Heart right ventricle (tissue), 16 donors: ENCODE measurements around the gene GAB3. TPM values are rescaled to one million over a fixed set of nuclear protein-coding genes. Genes with fewer than 3 reads are reported as not detected.

Experiments used
- ATAC-seq, 8 donors: fragments of 200-7000 bp; cut with Tn5 transposase; one replicate each; pipeline ENCODE4 v1.9.1; 2020; ENCODE audit warnings: mild to moderate bottlenecking in 8 of 8, moderate library complexity in 8 of 8, moderate number of reproducible peaks in 1 of 8
- DNase-seq, 2 donors: peaks; one replicate each; pipeline ENCODE4 v3.0.0-alpha.2; 2020
- H3K27ac ChIP-seq, 10 donors: fragments of 200-600 bp; sonication (generic) in 2 of 10; one replicate each; pipeline versions ENCODE4 v1.5.0 to v1.8.0; 2020 to 2022; ENCODE audit warnings: mild to moderate bottlenecking in 3 of 10
- H3K27me3 ChIP-seq, 7 donors: fragments of 200-600 bp; one replicate each; pipeline ENCODE4 v1.8.0; 2021 to 2022; ENCODE audit warnings: mild to moderate bottlenecking in 2 of 7
- H3K36me3 ChIP-seq, 9 donors: fragments of 200-600 bp; sonication (generic) in 1 of 9; one replicate each; pipeline versions ENCODE4 v1.5.0 to v1.8.0; 2020 to 2022; ENCODE audit warnings: mild to moderate bottlenecking in 2 of 9
- H3K4me1 ChIP-seq, 9 donors: fragments of 200-600 bp; sonication (generic) in 1 of 9; one replicate each; pipeline versions ENCODE4 v1.5.0 to v1.8.0; 2020 to 2022; ENCODE audit warnings: mild to moderate bottlenecking in 4 of 9
- H3K4me3 ChIP-seq, 10 donors: fragments of 200-600 bp; sonication (generic) in 2 of 10; one replicate each; pipeline versions ENCODE4 v1.5.0 to v1.8.0; 2020 to 2022; ENCODE audit warnings: mild to moderate bottlenecking in 7 of 10, moderate library complexity in 2 of 10
- H3K9me3 ChIP-seq, 11 donors: fragments of 200-600 bp in 10 of 11; sonication (generic) in 2 of 11; one replicate each; pipeline versions ENCODE4 v1.5.0 to v1.8.0; 2013 to 2022; ENCODE audit warnings: mild to moderate bottlenecking in 2 of 11, control low read depth in 1 of 11, moderate library complexity in 1 of 11
- WGBS, 2 donors: extraction: QIAGEN DNeasy Blood & Tissue Kit; methylation state at CpG; one replicate each; pipeline ENCODE4 v1.1.7; 2013; ENCODE audit warnings: inconsistent platforms in 1 of 2; 5-methylcytosine and 5-hydroxymethylcytosine counted together
- intact Hi-C, 10 donors: fragments of 100-400 bp; cut with DNase I; formaldehyde crosslinking; loops; one replicate each; pipeline versions ENCODE4 v1.11.1 to v1.14.2; 2022
- polyA plus RNA-seq, 2 donors: library from polyadenylated mRNA; stranded (reverse); fragments of 200-250 nt; gene quantifications; one replicate each; pipeline ENCODE4 v1.2.3, GENCODE V29; 2013
- total RNA-seq, 10 donors: library from RNA; stranded (reverse); fragmentation: NEBNext Ultra II Directional in 3 of 10; extraction: Animal tissue kit (Norgen Biotek cat#: 25700) in 3 of 10; gene quantifications; one replicate each; pipeline versions ENCODE4 v1.2.1 to v1.2.4, GENCODE V29; 2021 to 2023
- TF ChIP-seq, protein P1 (sequence below), 9 donors: fragments of 200-600 bp; sonication (generic) in 2 of 9; IDR thresholded peaks; one replicate each; pipeline versions ENCODE4 v1.5.0 to v1.8.0; 2021 to 2022; ENCODE audit warnings: antibody characterized with exemption in 9 of 9, mild to moderate bottlenecking in 5 of 9, moderate library complexity in 1 of 9
- donor health status: Arrhythmogenic right ventricular cardiomyopathy.
- donor health status: ischemic (EF 13 %, LVEDD 7.1; RV severe dilation, severe dysfunction).
- donor health status: healthy with polysubstance abuse.
- donor health status: DM: no; HTN: yes; CAD: no.
- donor health status: DM: no; HTN: no; CAD: no.
- donor health status: ischemic (EF 25% LVEDD 6.9; RV normal size, moderate dysfunction).
- donor health status: ischemic (EF 25% LVEDD 5.7; RV mildly dilated, moderate dysfunction).
- donor health status: healthy.
- donor health status: DM: yes; HTN: yes; CAD: no.
- donor health status: Ischemic cardiomyopathy.
- donor health status: ischemic (EF 35%, LVEDD 5.7; RV mildly dilated, moderate dysfunction).
- donor health status: nonischemic (EF 11% LVEDD 7.7; RV severe dilation, severe dysfunction).
- donor health status: DM: yes; HTN: yes; CAD: no.
- donor health status: PGD.
- donor health status: ischemic (EF 29% LVEDD 5.4; RV normal size, mild dysfunction).
- donor health status: nonischemic (EF 23%, LVEDD 6.1; RV moderate dilation, normal function).

GAB3 gene
- total and polyA plus RNA-seq, 12 donors = 5.9 to 32.1 (median 22.0) TPM

DNA sequence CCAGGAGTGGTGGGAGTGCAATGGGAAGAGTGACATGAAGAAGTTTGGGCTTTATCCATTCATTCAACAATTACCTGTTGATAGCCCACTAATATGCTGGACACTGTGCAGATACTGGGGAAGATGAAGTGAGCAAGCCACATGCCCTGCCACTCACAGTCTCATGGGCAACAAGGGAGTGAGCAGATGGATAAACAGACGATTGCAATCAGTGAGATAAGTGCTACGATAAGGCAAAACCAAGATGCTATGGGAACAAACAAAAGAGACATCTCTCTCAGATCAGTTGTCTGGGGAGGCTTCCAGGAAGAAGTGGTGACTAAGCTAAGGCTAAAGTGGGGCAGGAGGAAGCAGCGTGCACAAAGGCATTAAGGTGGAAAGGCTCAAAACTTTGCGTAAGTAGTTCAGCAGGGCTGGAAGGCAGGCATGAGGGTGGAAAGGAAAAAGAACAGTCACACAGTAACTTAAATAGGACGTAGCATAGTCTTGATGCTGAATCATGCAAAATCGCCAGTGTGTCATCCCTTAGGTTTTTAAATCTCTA is 31.7 kb downstream of the GAB3 start:
- no peak for DNase-seq
- H3K36me3 ChIP-seq = peaks cover 0 to 12% (median 0%) of the 10 kb centered on the region in 9 donors
- H3K4me3 ChIP-seq = no peak overlapping the region
- 49 to 54% methylated on average over 6 of the region's 6 CpGs for WGBS, 2 donors
- H3K27me3 ChIP-seq = no peaks in the 10 kb centered on the region
- ATAC-seq = peak in 3 of 8 donors; percentile 43 to 53 (median 44)
- intact Hi-C loops = loop anchor here in 1 of 10 donors (5.0 kb wide), 1 partner anchor 33 kb away; the partner anchor contains the start of gene GAB3
- H3K4me1 ChIP-seq = peaks cover 0 to 69% (median 46%) of the 10 kb centered on the region in 9 donors
- peaks cover 0 to 6% (median 0%) of the 10 kb centered on the region in 11 donors for H3K9me3 ChIP-seq
- H3K27ac ChIP-seq = peak overlapping the region in 4 of 10 donors; percentile 23 to 81 (median 62)
- TF ChIP-seq, protein P1, sequence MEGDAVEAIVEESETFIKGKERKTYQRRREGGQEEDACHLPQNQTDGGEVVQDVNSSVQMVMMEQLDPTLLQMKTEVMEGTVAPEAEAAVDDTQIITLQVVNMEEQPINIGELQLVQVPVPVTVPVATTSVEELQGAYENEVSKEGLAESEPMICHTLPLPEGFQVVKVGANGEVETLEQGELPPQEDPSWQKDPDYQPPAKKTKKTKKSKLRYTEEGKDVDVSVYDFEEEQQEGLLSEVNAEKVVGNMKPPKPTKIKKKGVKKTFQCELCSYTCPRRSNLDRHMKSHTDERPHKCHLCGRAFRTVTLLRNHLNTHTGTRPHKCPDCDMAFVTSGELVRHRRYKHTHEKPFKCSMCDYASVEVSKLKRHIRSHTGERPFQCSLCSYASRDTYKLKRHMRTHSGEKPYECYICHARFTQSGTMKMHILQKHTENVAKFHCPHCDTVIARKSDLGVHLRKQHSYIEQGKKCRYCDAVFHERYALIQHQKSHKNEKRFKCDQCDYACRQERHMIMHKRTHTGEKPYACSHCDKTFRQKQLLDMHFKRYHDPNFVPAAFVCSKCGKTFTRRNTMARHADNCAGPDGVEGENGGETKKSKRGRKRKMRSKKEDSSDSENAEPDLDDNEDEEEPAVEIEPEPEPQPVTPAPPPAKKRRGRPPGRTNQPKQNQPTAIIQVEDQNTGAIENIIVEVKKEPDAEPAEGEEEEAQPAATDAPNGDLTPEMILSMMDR (IDR thresholded peaks at IDR 0.05) = no peak

- TF ChIP-seq, protein P1 (IDR thresholded peaks at IDR 0.05) = no peak
- peaks cover 0 to 6% (median 0%) of the 10 kb centered on the region in 11 donors for H3K9me3 ChIP-seq
- no peaks in the 10 kb centered on the region for H3K27me3 ChIP-seq
- intact Hi-C loops = loop anchor here in 1 of 10 donors (5.0 kb wide), 1 partner anchor 34 kb away; the partner anchor contains the start of gene GAB3
- DNase-seq (no peak), ATAC-seq (peak in 4 of 8 donors; percentile 16 to 35 (median 26))
- H3K36me3 ChIP-seq = peaks cover 0 to 15% (median 0%) of the 10 kb centered on the region in 9 donors
- 57 to 65% methylated on average over 1 of the region's 1 CpG for WGBS, 2 donors
- peak overlapping the region in 7 of 10 donors; percentile 7 to 81 (median 58) for H3K27ac ChIP-seq
- no peak overlapping the region for H3K4me3 ChIP-seq
- peaks cover 0 to 69% (median 46%) of the 10 kb centered on the region in 9 donors for H3K4me1 ChIP-seq
These were observed 32.3 kb downstream of the GAB3 start for GRCh38 chrX:154718616-154719015.

- peaks cover 0 to 6% (median 0%) of the 10 kb centered on the region in 11 donors for H3K9me3 ChIP-seq
- WGBS, 2 donors = 33 to 35% methylated on average over 7 of the region's 7 CpGs
- DNase-seq (no peak), ATAC-seq (peak in 6 of 8 donors; percentile 23 to 59 (median 31))
- H3K27me3 ChIP-seq = no peaks in the 10 kb centered on the region
- peaks cover 0 to 69% (median 50%) of the 10 kb centered on the region in 9 donors for H3K4me1 ChIP-seq
- H3K27ac ChIP-seq = peak overlapping the region in 7 of 10 donors; percentile 7 to 81 (median 58)
- H3K36me3 ChIP-seq = peaks cover 0 to 17% (median 0%) of the 10 kb centered on the region in 9 donors
- H3K4me3 ChIP-seq = no peak overlapping the region
- TF ChIP-seq, protein P1 (IDR thresholded peaks at IDR 0.05) = no peak
- intact Hi-C loops = loop anchor here in 1 of 10 donors (5.0 kb wide), 1 partner anchor 34 kb away; the partner anchor contains the start of gene GAB3
These were observed 33.1 kb downstream of the GAB3 start for GRCh38 chrX:154717824-154718223.

- no peak for DNase-seq
- peaks cover 0 to 2% (median 0%) of the 10 kb centered on the region in 11 donors for H3K9me3 ChIP-seq
- 94 to 99% methylated on average over 5 of the region's 5 CpGs for WGBS, 2 donors
- H3K36me3 ChIP-seq = peaks cover 0 to 36% (median 0%) of the 10 kb centered on the region in 9 donors
- H3K4me3 ChIP-seq = no peak overlapping the region
- intact Hi-C loops = loop anchor here in 2 of 10 donors (2.0 to 5.0 kb wide), 2 partner anchors 33 to 36 kb away; partner anchors contain the start of gene GAB3 (in 1 of the 2)
- TF ChIP-seq, protein P1 (IDR thresholded peaks at IDR 0.05) = no peak
- peaks cover 0 to 76% (median 53%) of the 10 kb centered on the region in 9 donors for H3K4me1 ChIP-seq
- ATAC-seq = no peak
- H3K27ac ChIP-seq = peak overlapping the region in 1 of 10 donors; percentile 21
- H3K27me3 ChIP-seq = no peaks in the 10 kb centered on the region
These were observed 35.1 kb downstream of the GAB3 start for GRCh38 chrX:154715825-154716224.
